ENCODE data around the gene ZNF526.

ZNF526 gene

DNA sequence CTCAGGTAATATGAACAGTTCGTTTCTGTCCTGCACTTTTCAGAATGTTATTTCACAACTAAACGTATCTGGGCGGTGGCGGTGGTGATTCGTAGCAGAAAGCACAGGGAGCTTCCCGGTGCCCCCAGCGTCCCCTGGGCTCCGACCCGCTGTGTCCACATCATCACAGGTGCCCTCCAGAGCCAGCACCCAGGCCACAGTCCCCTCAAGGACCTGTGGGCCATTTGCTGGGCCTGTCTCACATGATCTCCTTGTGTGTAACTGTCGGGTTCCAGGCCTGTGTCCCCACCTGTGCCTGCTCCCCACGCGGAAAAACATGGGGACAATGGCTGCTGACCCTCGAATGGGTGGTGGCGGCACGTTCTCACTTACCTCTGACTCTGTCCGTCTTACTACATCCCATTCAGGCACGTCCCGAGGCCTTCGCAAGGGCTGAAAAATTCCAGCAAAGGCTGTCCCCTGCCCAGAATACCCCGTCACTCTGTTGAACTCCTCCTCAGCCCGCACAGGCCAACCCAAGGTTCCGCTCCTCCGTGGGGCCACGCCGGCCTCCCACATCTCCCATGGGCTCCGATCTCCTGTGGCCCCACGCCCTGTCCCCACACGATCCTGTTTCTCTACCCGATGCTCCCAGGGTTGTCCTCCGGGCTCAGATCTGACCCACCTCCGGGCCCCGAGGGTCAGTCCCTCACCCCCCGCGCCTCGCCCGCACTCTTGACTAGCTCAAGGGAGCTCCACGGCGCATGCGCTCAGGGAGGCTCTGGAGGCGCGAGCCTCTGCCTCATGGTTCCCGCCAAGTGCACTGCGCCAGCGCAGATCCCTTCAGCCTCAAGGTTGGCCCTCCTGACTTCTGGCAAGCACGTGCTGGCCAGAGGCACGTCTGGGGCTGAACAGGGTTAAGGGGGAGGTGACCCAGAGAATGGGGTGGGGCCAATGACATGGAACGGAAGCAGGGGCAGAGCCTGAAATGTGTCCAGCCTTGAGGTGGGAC, 23.8 kb upstream of the ZNF526 start:
- DNase-seq = no peak

DNA sequence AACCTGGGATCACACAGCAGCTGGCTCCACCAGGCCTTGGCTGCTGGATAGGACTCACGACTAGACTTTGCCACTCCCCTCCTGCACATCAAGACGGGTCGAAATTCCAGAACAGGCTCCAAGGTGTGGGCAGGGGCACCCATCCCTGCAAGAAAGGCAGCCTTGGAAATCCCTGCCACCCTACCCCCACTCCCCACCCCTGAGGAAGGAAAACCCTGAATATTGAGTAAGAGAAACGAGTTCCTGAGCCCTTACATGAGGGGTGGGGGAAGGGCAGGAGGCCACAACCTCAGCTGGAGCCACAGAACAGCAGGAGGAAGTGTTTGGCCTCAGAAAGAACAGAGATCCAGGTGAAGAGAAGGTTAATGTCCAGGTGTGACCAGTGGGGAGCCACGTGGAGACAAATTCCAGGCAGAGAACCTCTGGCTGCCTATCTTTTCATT, 22.7 kb upstream of the ZNF526 start:
- no peak for DNase-seq

DNA sequence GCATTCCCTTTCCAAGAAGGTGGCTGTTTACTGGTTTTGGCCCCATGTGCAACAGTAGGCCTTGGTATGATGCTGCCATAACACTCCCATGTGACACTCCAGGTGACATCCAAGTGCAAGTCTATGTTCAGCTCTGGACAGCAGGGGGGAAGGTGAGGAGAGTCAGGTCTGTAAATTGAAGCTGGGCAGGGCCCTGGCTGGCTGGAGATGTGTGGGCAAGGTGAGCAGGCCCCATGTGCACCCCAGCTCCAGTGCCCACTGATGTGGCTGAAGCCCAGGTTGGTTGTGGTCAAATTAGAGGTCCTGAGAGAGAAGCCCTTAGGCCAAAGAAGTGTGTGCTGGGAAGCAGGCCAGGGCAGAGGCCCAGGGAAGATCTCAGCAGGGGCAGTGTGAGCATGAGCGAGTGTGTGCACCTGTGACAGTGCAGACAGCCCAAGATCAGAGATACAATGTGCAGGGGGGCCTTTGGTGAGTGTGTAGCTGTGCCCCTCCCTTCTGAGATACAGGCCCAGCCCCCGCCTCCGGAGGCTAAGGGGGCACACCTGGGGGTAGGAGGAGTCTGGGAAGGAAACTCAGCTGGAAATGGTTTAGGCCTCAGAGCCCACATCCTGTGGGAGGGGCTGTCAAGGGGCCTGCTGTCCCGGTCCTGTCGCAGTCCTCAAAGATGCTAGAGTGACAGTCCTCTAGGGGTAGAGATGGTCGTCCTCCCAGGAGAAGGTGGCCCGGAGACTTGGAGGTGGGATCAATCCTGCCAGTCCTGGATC, 21.3 kb upstream of the ZNF526 start:
- DNase-seq = peak; percentile 71 to 87

DNA sequence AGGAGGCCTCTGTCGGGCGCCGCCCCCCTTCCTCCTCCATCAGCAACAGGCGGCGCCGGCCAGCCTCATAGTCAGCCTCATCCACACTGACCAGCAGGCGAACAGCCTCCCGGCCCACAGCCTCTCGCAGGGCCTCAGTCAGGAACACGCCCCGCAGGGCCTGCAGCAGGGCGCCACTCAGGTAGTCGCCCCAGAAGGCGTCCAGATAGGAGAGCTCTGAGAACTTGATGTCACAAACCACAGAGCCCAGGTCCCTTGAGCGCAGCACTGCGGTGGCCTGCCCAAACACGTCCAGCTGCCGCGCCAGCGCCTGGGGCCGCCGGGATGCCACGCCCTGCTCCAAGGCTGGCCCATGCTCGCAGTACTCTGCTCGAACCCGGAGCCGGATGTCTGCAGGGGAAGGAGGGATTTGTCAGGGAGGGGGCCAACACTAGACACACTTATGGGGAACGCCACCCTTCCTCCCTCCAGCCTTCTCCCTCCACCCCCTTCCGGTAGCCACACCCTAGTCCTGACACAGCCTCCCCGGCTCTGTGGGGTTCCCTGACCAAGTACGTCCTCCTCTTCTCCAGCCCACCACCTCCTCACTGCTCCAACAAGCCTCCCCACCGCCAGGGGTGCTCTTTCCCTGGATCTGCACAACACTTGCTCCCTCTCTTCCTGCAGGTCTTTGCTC, 20.5 kb upstream of the ZNF526 start:
- peak; percentile 59 to 72 for DNase-seq

DNA sequence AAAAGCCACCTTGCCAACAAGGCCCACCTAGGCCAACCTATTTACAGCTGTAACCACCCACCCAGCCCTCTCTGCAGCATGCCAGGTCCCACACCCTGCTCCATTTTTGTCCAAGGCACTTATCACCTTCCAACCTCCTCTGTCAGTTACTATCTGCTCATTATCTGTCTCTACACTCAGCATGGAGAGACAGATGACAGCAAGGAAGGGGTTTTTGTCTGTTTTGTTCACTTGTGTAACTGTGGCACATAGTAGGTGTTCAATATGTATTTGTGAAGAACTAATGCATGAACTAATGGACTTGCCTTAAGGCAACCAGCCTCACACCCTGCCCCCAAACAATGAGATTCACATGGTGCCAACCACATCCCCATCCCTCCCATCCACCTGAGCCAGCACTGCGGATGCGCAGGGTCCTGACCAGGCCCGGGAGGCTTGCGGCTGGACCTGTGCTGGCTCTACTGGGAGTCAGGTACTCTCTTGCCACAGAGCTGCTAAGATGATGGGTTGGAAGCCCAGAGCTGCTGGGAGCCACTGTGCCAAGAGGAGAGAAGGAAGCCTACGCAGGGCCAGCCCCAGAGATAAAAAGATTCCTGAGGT, 19.9 kb upstream of the ZNF526 start:
- DNase-seq = no peak

DNA sequence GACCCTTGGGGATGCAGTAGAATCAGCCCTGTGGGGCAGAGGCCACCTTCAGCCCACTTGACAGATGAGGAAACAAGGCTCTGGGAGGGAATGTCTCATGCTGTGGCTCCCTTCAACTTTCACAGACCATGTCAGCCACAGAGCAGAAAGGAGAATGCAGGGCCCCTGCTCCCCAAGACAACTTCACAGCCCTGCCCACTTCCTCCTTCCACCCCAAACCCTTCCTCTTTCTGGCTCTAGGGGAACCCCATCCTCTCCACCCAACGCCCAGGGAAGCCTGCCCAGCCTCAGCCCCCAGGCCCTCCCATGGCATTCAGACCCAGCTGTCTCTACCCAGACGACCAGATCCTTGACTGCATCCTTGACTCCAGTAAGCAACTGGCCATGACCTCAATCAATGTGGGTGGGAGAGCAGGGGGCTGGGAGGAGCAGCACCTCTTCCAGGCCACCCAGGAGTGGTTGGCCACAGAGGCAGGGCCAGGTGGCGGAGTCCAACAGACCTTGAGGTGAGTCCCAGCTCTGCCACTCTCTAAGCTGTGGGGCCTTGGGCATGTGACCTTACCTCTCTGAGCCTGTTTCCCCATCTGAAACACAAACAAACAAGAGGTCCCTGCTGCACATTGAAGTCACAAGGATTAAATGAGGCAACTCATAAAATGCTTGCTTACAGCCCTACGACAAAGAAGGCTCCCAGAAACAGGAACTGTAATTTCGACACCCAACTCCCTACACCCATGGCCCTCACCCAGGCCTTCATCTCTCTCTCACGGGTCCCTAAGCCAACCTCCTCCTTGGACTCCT, 18.4 kb upstream of the ZNF526 start:
- peak; percentile 74 to 79 for DNase-seq

DNA sequence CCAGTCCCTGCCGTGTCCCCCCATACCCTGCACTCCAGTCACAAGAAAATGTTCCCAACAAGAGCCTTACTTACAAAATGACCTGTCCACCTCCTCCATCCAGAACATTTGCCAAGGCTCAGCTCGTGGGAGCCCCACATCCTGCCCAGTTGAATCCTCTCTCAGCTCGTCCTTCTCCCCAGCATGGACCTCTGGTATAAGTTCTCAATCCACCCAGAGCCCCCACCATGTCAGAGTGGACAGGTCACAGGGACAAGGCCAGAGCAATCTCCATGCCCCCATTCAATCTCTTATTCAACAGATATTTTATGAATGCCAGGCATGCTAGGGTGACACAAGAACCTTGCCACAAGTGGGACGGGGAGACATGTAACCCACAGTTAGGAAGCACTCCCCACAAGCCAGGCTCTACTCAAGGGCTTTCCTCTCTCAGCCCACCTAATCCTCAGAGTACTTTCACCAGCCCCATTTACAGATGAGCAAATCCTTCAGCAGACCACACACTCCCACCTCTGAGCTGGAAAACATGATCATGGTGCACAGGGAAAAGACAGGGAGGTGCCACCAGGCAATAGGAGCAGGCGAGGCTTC, 17.7 kb upstream of the ZNF526 start:
- DNase-seq = no peak

DNA sequence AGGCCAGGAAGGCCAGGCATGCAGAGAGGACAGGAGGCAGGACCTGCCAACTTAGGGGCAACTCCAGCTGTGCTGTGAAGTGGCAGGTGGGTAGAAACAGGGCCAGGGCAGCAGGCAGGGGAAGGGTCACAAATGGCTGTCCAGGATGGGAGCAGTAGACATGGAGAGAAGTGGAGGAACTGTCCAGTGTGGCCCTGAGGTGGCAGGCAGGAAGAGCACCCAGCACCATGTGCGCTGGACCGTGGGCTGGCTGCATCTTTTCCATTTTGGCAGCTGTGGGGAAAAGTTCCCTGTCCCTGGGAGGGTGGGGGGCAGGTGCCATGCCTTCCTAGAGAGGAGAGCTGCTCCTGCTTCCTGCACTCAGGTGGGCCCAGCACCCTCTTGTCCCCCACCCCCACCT, 16.4 kb upstream of the ZNF526 start:
- no peak for DNase-seq

DNA sequence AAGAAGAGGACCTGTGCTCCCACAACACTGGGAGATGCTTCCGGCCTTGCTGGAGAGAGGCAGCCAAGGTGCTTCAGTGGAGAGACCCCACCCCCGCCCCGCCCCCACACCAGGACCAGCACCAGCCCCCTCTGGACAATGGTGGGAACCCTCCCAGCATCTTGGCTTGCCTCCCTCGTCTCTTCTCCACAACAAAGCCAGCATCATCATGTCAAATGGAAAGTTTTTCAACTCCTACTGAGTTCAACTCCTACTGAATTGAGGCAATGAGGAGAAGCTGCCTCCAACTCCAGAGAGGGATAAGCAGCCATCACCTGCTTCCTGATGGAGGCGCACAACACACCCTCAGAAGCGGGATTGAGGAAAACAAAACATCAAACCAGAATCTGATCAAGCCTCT, 15.4 kb upstream of the ZNF526 start:
- no peak for DNase-seq

DNA sequence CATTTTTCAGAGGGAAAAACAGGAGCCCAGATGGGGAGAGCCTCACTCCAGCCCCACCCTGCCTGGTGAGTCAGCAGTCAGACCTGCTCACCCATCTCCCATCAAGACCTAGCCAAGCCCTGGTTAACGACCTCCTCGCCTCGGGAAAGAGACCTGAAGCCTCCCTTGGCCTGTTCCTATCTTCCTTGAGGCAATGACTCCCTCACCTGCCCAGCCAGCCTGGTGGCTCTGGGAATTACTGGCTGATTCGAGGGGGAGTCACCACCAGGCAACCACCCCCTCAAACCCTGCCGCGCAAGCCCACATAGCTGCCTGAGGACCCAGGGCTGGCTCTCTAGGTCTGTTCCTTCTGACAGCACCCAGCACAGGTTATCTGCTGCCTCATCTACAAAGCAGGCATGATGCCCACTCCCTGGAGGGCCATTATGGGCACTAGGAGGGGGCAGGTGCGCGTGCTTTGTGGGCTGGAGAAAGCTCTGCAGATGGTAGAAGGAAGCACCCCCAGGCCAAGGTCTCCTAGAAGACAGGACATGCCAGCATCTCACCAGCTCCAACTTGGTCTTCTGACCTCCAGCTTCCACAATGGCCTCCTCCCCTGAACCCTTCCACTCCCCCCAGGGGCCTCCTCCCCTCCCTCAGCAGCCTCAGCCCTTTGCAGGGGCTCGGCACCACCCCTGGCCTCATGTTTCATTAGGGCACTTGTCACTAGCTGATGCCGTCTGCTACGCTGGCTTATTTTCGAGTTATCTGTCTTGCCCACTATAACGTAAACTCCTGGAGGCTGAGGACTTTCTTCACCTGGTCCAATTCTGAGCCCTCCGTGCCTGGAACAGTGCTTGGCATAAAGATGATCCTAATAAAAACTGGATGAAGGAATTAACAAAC, 13.0 kb upstream of the ZNF526 start:
- no peak for DNase-seq

DNA sequence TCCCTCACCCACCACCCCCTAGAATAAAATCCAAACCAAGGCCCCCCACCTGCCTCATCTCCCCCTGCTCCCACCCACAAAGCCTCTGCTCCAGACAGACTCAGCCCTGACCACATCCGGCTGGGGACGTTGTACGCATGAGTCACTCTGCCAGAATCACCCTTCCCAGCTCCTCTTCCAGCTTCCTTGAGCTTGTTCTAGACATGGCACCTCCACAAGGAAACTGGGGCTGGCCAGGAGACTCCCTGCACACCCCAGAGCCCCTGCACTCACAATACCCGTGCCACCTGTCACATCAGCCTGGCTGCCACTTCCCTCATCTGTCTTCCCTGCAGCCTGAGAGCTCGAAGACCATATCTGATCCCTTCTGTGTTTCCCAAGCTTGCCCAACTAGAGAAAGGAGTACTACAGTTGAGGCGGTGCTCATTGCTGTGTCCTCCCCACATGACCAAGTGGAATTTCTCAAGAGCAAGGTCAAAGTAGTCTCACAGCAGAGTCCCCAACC, 12.3 kb upstream of the ZNF526 start:
- DNase-seq = peak in 1 of 2 donors; percentile 35

DNA sequence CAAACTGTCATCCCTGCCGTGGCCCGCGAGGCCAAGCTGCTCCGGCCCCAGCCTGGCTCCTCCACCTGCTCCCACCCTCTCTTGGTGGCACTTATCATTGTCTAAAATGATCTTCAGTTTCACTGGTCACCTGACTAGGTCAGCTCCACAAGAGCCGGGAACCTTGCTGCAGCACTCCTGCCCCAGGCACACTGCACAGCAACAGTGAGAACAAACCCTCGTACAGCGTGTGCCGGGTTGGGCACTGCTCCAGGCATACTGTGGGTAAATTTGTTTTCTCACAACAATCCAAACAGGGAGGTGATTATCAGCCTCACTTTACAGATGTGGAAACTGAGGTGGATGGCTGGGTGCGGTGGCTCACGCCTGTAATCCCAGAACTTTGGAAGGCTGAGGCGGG, 11.5 kb upstream of the ZNF526 start:
- DNase-seq = no peak

DNA sequence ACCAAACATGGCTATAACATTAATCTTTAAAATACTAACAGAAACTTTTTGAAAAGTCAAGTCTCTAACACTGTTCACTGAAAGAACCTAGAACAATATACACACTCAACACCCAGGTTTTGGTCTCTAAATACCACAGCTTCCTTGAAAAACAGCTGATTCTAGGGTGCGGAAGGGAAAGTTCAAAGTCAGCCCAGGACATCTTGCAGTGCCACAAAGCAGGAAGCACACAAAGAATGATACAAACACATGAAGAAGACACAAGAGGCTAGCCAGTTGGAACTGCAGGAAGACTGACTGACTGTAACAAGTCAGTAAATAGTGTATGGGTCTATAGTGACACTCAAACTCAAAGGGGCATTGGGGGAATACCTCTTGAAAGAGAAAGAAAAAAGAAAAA, 7.2 kb upstream of the ZNF526 start:
- DNase-seq = no peak

DNA sequence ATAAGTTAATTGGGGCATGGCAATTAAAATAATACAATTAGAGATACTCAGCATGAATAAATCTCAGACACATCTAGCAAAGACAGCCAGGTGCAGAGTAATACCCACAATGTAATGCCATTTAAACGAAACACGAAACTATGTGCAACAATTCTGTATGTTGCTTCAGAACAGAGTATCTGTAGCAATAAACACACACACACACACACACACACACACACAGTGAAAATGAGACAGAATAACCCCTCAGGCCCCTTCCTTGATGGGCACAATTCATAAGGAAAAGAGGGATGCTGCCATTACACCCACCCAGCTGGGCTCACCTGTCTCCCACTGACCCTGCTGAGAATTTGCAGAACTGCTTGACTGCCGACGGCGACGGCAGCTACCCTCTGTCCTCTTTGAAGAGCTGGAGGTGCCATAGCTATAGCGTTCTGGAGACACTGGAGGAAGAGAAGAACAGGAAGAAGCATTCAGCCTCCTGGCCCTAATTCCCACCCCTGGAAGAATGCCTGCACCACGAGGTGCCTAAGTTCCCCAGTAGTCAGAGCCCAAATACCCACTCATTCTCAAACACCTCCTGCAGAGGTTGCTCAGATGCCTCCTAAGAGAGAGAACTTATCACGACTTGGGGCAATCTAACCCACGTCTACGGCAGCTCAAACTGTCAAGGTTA, 5.2 kb upstream of the ZNF526 start:
- DNase-seq = no peak

DNA sequence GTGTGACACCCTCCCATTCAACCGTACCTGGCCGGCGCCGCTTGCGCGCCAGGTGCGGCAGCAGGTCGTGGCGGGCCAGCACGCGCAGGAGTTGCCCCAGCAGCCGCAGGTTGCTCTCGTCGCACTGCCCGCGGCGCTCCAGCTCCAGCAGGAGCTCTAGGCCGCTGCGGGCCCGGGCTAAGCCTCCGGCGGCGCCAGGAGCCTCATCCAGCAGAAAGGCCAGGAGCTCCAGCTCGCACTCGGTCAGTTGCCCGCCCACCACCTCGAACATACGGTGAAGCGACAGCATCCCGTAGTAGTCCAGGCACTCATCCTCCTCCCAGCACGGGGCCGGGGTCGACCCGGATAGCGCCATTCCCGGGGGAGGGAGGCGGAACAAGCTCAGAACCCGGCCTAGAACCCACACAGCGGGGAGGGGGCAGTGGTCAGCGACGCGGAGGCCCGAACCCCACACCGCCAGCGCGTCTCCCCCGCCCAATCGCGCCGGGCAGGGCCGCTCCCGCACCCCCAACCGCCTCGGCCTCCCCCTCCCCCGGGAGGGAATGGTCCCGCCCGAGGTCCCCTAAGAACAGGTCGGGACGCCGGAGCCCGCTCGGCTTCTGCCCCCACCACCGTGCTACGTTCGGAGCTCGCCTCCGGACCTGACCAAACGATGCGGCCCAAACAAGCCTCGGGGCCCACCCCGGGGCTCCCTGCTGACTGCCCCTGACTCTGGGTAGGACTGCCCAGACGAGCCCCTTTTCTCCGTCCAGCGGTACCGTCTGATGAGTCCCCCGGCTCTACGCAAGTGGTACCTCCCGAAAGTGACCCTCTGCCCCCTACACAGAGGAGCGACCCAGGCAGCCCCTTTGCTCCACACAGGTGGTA, 3.2 kb upstream of the ZNF526 start:
- DNase-seq = peak in 1 of 2 donors; percentile 38

DNA sequence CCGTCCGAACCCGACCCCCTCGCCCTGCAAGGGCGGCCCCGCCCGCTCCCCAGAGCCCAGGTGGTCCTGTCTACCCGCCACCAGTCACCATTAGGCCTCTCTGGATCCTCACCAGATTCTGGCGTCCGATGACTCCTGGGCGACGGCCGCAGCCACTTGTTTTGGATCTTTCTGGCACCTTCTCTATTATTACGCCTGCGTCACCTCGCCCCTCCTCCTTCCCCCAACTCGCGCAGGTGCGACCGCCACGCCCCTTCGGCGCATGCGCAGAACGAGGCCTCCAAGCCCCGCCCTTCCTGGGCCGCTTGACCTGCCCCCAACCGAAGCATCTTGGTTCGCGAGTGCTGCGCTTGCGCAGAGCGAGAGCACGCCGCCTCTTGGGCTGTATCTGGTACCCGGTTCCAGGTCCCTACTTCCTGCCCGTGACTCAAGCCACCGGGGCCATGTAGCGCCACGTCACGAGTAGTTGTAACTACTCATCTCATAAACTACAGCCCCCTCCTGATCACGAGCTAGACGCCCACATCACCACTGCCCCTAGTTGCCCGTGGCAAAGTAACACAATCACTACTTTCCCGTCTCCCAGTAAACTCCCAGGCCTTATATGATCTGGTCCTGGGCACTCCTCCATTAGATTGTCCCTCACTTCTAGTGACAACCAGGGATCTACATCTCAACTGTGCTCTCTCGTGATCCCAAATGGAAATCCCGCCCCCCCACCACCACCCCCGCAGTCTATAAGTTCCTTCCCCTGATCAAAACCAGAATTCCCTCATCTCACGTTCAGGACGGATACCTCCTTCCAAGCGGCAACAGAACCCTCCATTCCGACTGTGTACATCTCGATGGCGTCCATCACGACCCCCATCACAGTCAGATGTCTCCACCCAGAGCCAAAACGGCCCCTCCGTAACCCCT, 2.3 kb upstream of the ZNF526 start, which contains the start of gene DEDD2:
DEDD2 (minus strand) TSS at position 158 of the 918 bp plus-strand sequence. CDS start 670 bp downstream, outside the sequence.
- peak; percentile 100 for DNase-seq

DNA sequence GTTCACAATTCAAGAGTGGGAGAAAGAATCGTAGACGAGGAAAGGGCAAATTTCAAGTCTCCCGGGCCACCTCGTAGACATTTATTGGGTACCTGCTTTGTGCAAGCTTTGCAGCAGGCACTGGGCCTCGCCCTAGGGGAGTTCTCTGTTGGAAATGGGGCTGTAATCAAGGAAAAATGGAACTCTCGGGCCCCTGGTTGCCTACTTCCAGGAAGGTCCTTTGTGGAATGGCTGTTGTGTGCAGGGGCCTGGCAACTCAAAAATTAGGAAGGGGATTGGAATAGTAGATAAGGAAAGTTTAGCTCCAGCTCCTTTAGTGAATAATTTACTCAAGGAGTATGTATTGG, 612 bp downstream of the ZNF526 start:
- DNase-seq = no peak

Data from CD4-positive, alpha-beta T cell treated with Interferon alpha-2 for 1 hour (primary cell).